ENCODE results near the gene TBX18.
A peak's percentile ranks its signal among the peaks of the same experiment; 100 is the strongest.

TBX18 gene

DNA sequence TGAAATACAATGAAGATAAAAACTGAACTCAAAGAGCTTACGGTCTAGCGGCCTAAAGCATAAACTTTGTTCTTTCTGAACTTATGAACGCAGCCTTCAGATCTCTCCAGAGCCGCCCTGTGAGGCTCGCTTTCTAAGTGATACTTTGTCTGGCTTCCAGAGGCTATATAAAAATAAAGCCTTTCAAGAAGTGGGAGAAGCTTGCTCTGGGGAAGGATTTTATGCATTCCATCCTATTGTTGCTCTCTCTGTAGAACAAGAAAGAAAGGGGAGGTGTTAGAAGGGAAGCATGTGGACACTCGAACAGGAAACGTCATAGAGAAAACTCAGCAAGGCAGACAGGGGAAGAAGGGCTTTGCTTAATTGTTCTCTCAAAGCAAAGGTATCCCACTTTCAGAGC, 77.0 kb downstream of the TBX18 start:
- Histone ChIP-seq H3K14ac (ENCODE audit: low read length) (no peak overlapping the region), H3K9me3 (ENCODE audit: insufficient read depth, low read depth, low read length) (no peaks in the 10 kb centered on the region), H2BK12ac (ENCODE audit: low read length) (no peak overlapping the region), H4K91ac (ENCODE audit: low read depth, low read length) (no peak overlapping the region), H3K79me1 (ENCODE audit: low read length) (no peaks in the 10 kb centered on the region), H3K9ac (ENCODE audit: low read length) (no peak overlapping the region), H3K27ac (ENCODE audit: low read depth, low read length) (no peak overlapping the region), H3K4me2 (ENCODE audit: low read length) (no peak overlapping the region), H2BK5ac (ENCODE audit: low read depth, low read length, poor library complexity) (no peak overlapping the region), H3K27me3 (ENCODE audit: insufficient read depth, low read length) (no peaks in the 10 kb centered on the region), H3K23ac (ENCODE audit: low read length) (no peak overlapping the region), H4K8ac (ENCODE audit: low read depth, low read length) (no peak overlapping the region), H4K12ac (ENCODE audit: low read depth, low read length) (no peak overlapping the region), H2AFZ (ENCODE audit: insufficient read depth, low read length, poor library complexity) (no peak overlapping the region), H3K18ac (ENCODE audit: low read length) (no peak overlapping the region), H2BK120ac (ENCODE audit: insufficient read depth, low read length, poor library complexity) (no peak overlapping the region), H3K36me3 (ENCODE audit: control insufficient read depth in 1 of 2, insufficient read depth in 2 of 2, low read length in 2 of 2) (no peaks in the 10 kb centered on the region), H3K4ac (ENCODE audit: low read depth, low read length) (no peak overlapping the region), H2AK5ac (ENCODE audit: low read length) (no peak overlapping the region), H3K4me1 (ENCODE audit: control insufficient read depth in 1 of 2, insufficient read depth in 2 of 2, low read length in 2 of 2) (no peaks in the 10 kb centered on the region), H3K4me3 (ENCODE audit: low read depth, low read length) (no peak overlapping the region), H3K79me2 (ENCODE audit: control insufficient read depth, insufficient read depth, low read length, poor library complexity) (no peaks in the 10 kb centered on the region)
- no CpG with 5 or more reads among the region's 7 CpGs for WGBS (ENCODE audit: extremely low coverage, insufficient coverage, insufficient read length)
- DNase-seq = no peak

GRCh38 chr6:84685983-84686584, 78.3 kb downstream of the TBX18 start:
- H3K9ac ChIP-seq (ENCODE audit: low read length) = no peak overlapping the region
- no peak overlapping the region for H2AK5ac ChIP-seq (ENCODE audit: low read length)
- no peak overlapping the region for H3K4ac ChIP-seq (ENCODE audit: low read depth, low read length)
- no peaks in the 10 kb centered on the region for H3K79me1 ChIP-seq (ENCODE audit: low read length)
- no peak overlapping the region for H2BK12ac ChIP-seq (ENCODE audit: low read length)
- peak in 1 of 2 donors; percentile 52 for DNase-seq
- no peaks in the 10 kb centered on the region for H3K36me3 ChIP-seq (ENCODE audit: control insufficient read depth in 1 of 2, insufficient read depth in 2 of 2, low read length in 2 of 2)
- H3K4me1 ChIP-seq (ENCODE audit: control insufficient read depth in 1 of 2, insufficient read depth in 2 of 2, low read length in 2 of 2) = no peaks in the 10 kb centered on the region
- H2BK120ac ChIP-seq (ENCODE audit: insufficient read depth, low read length, poor library complexity) = no peak overlapping the region
- no peaks in the 10 kb centered on the region for H3K27me3 ChIP-seq (ENCODE audit: insufficient read depth, low read length)
- H4K91ac ChIP-seq (ENCODE audit: low read depth, low read length) = no peak overlapping the region
- H3K4me3 ChIP-seq (ENCODE audit: low read depth, low read length) = no peak overlapping the region
- H4K8ac ChIP-seq (ENCODE audit: low read depth, low read length) = no peak overlapping the region
- no peak overlapping the region for H3K4me2 ChIP-seq (ENCODE audit: low read length)
- H3K14ac ChIP-seq (ENCODE audit: low read length) = no peak overlapping the region
- H3K27ac ChIP-seq (ENCODE audit: low read depth, low read length) = no peak overlapping the region
- no peak overlapping the region for H4K12ac ChIP-seq (ENCODE audit: low read depth, low read length)
- no peaks in the 10 kb centered on the region for H3K79me2 ChIP-seq (ENCODE audit: control insufficient read depth, insufficient read depth, low read length, poor library complexity)
- no CpG with 5 or more reads among the region's 3 CpGs for WGBS (ENCODE audit: extremely low coverage, insufficient coverage, insufficient read length)
- H2AFZ ChIP-seq (ENCODE audit: insufficient read depth, low read length, poor library complexity) = no peak overlapping the region
- no peak overlapping the region for H3K23ac ChIP-seq (ENCODE audit: low read length)
- no peaks in the 10 kb centered on the region for H3K9me3 ChIP-seq (ENCODE audit: insufficient read depth, low read depth, low read length)
- no peak overlapping the region for H3K18ac ChIP-seq (ENCODE audit: low read length)
- H2BK5ac ChIP-seq (ENCODE audit: low read depth, low read length, poor library complexity) = no peak overlapping the region

DNA sequence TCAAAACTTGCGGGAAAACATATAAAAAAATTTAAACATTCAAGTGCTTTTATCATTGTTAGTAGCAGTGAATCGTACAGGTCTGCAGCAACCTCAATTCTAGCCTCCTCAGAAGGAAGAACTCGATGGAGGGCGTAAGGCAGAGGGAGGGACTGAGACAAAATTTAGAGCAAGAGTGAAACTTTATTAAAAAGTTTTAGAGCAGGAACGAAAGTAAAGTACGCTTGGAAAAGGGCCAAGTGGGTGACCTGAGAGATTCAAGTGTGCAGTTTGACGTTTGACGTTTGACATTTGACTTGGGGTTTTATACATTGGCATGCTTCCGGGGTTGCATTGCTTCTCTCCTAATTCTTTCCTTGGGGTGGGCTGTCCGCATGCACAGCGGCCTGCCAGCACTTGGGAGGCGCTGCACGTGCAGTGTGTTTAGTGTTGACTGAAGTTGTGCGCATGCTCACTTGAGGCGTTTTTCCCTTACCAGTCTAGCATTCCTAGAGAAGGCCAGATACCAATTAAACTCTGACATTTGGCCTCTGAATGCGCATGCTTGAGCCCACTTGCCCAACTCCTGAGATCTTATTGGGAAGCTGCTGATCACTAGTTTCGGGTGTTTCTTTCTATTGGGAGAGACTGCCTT, 82.6 kb downstream of the TBX18 start:
- no peak overlapping the region for H3K27ac ChIP-seq (ENCODE audit: low read depth, low read length)
- H3K4me3 ChIP-seq (ENCODE audit: low read depth, low read length) = no peak overlapping the region
- H2AFZ ChIP-seq (ENCODE audit: insufficient read depth, low read length, poor library complexity) = no peak overlapping the region
- DNase-seq = peak in 1 of 2 donors; percentile 4
- H3K79me2 ChIP-seq (ENCODE audit: control insufficient read depth, insufficient read depth, low read length, poor library complexity) = no peaks in the 10 kb centered on the region
- WGBS (ENCODE audit: extremely low coverage, insufficient coverage, insufficient read length) = no CpG with 5 or more reads among the region's 17 CpGs
- no peak overlapping the region for H4K8ac ChIP-seq (ENCODE audit: low read depth, low read length)
- no peak overlapping the region for H4K12ac ChIP-seq (ENCODE audit: low read depth, low read length)
- no peak overlapping the region for H3K14ac ChIP-seq (ENCODE audit: low read length)
- no peak overlapping the region for H2AK5ac ChIP-seq (ENCODE audit: low read length)
- H3K4ac ChIP-seq (ENCODE audit: low read depth, low read length) = no peak overlapping the region
- H2BK5ac ChIP-seq (ENCODE audit: low read depth, low read length, poor library complexity) = no peak overlapping the region
- H3K79me1 ChIP-seq (ENCODE audit: low read length) = no peaks in the 10 kb centered on the region
- no peak overlapping the region for H4K91ac ChIP-seq (ENCODE audit: low read depth, low read length)
- H2BK12ac ChIP-seq (ENCODE audit: low read length) = no peak overlapping the region
- no peaks in the 10 kb centered on the region for H3K4me1 ChIP-seq (ENCODE audit: control insufficient read depth in 1 of 2, insufficient read depth in 2 of 2, low read length in 2 of 2)
- no peak overlapping the region for H2BK120ac ChIP-seq (ENCODE audit: insufficient read depth, low read length, poor library complexity)
- H3K4me2 ChIP-seq (ENCODE audit: low read length) = no peak overlapping the region
- no peak overlapping the region for H3K9ac ChIP-seq (ENCODE audit: low read length)
- H3K9me3 ChIP-seq (ENCODE audit: insufficient read depth, low read depth, low read length) = peaks cover under 1% of the 10 kb centered on the region
- no peaks in the 10 kb centered on the region for H3K36me3 ChIP-seq (ENCODE audit: control insufficient read depth in 1 of 2, insufficient read depth in 2 of 2, low read length in 2 of 2)
- H3K27me3 ChIP-seq (ENCODE audit: insufficient read depth, low read length) = no peaks in the 10 kb centered on the region
- no peak overlapping the region for H3K23ac ChIP-seq (ENCODE audit: low read length)
- H3K18ac ChIP-seq (ENCODE audit: low read length) = no peak overlapping the region

DNA sequence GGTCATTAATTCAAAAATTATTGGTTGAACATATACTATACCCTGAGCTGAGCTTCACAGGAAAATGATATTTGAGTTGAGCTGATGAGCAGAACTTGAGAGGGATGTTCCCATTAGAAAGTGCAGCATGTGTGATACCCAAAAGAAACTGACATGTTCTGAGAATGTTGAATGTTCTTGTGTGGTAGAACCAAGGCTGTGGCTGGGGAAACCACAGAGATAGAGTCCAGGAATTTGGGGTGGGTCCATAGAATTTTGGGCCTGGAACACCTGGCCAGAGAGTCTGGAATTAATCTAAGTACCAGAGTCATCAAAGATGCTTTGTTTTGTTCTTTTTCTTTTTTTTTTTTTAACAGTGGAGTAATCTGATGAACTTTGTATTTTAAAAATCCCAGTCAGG, 88.7 kb downstream of the TBX18 start:
- H2BK12ac ChIP-seq (ENCODE audit: low read length) = no peak overlapping the region
- no peak overlapping the region for H3K9ac ChIP-seq (ENCODE audit: low read length)
- no peak overlapping the region for H4K91ac ChIP-seq (ENCODE audit: low read depth, low read length)
- no peak overlapping the region for H3K23ac ChIP-seq (ENCODE audit: low read length)
- H3K9me3 ChIP-seq (ENCODE audit: insufficient read depth, low read depth, low read length) = peaks cover 3% of the 10 kb centered on the region
- no peaks in the 10 kb centered on the region for H3K79me1 ChIP-seq (ENCODE audit: low read length)
- H3K4me1 ChIP-seq (ENCODE audit: control insufficient read depth in 1 of 2, insufficient read depth in 2 of 2, low read length in 2 of 2) = no peaks in the 10 kb centered on the region
- H3K27ac ChIP-seq (ENCODE audit: low read depth, low read length) = no peak overlapping the region
- no peak overlapping the region for H3K4ac ChIP-seq (ENCODE audit: low read depth, low read length)
- no peak for DNase-seq
- no peak overlapping the region for H4K12ac ChIP-seq (ENCODE audit: low read depth, low read length)
- H4K8ac ChIP-seq (ENCODE audit: low read depth, low read length) = no peak overlapping the region
- H3K14ac ChIP-seq (ENCODE audit: low read length) = no peak overlapping the region
- no peak overlapping the region for H2AFZ ChIP-seq (ENCODE audit: insufficient read depth, low read length, poor library complexity)
- H3K79me2 ChIP-seq (ENCODE audit: control insufficient read depth, insufficient read depth, low read length, poor library complexity) = no peaks in the 10 kb centered on the region
- H2BK5ac ChIP-seq (ENCODE audit: low read depth, low read length, poor library complexity) = no peak overlapping the region
- H3K36me3 ChIP-seq (ENCODE audit: control insufficient read depth in 1 of 2, insufficient read depth in 2 of 2, low read length in 2 of 2) = no peaks in the 10 kb centered on the region
- no peak overlapping the region for H2BK120ac ChIP-seq (ENCODE audit: insufficient read depth, low read length, poor library complexity)
- H3K4me2 ChIP-seq (ENCODE audit: low read length) = no peak overlapping the region
- no peak overlapping the region for H3K18ac ChIP-seq (ENCODE audit: low read length)
- no peak overlapping the region for H3K4me3 ChIP-seq (ENCODE audit: low read depth, low read length)
- H2AK5ac ChIP-seq (ENCODE audit: low read length) = no peak overlapping the region
- no peaks in the 10 kb centered on the region for H3K27me3 ChIP-seq (ENCODE audit: insufficient read depth, low read length)

Data from trophoblast cell (in vitro differentiated cells and primary cell).